A549 (cell line): ENCODE measurements around the gene BCDIN3D. TPM values are rescaled to one million over a fixed set of nuclear protein-coding genes. Genes with fewer than 3 reads are reported as not detected.

ENCODE experiments used
- ATAC-seq, 2 experiments: fragments of 200-7000 bp in 1 of 2; fragments of >200 bp in 1 of 2; cut with Nextera tagmentation in 1 of 2; cut with Tn5 transposase in 1 of 2; 3 replicates each; pipeline versions ENCODE4 v1.8.0 to v1.9.1; 2018 to 2020; ENCODE audit warnings: mild to moderate bottlenecking in 1 of 2, moderate library complexity in 1 of 2
- CTCF ChIA-PET: fragments of 300-600 bp; sonication (Branson Sonifier 250); formaldehyde crosslinking; extraction: SDS; loops from one replicate; lab custom pipeline; 2021; ENCODE audit warnings: antibody characterized with exemption, inconsistent platforms; lab: Yijun Ruan, JAX
- POLR2A ChIA-PET: fragments of 350-600 bp; formaldehyde crosslinking; extraction: SDS; loops from one replicate; lab custom pipeline; 2021; ENCODE audit warnings: antibody characterized with exemption, inconsistent platforms; lab: Yijun Ruan, JAX
- DNase-seq, 2 experiments: peaks; one replicate each; pipeline versions ENCODE4 v3.0.0 to v3.0.0-alpha.2; 2011 to 2016; ENCODE audit warnings: low read depth in 1 of 2, low spot score in 1 of 2
- FAIRE-seq: peaks from 2 replicates; lab custom pipeline; 2011; peaks lifted over from hg19 to GRCh38; lab: Jason Lieb, UNC
- H3K27ac ChIP-seq, 2 experiments: fragments of >200 bp; sonication (Bioruptor Twin); formaldehyde crosslinking; 3 replicates each; pipeline ENCODE4 v1.5.1; 2016 to 2017
- H3K4me1 ChIP-seq: fragments of >200 bp; sonication (Bioruptor Twin); formaldehyde crosslinking; 3 replicates; pipeline ENCODE4 v1.6.1; 2016
- H3K4me2 ChIP-seq: fragments of >200 bp; sonication (Bioruptor Twin); formaldehyde crosslinking; 3 replicates; pipeline ENCODE4 v1.6.1; 2016
- H3K4me3 ChIP-seq: fragments of >200 bp; sonication (Bioruptor Twin); formaldehyde crosslinking; 3 replicates; pipeline ENCODE4 v1.5.1; 2016
- H3K9me3 ChIP-seq: fragments of >200 bp; sonication (Bioruptor Twin); formaldehyde crosslinking; 3 replicates; pipeline ENCODE4 v1.6.1; 2016
- BHLHE40 ChIP-seq: IDR thresholded peaks from 2 replicates; pipeline ENCODE4 v1.6.1; 2012; ENCODE audit warnings: low read depth, low read length, inconsistent platforms
- CEBPB ChIP-seq, 2 experiments: fragments of >200 bp in 1 of 2; sonication (Bioruptor Twin) in 1 of 2; formaldehyde crosslinking in 1 of 2; IDR thresholded peaks; 2 replicates each; pipeline ENCODE4 v1.6.1; 2012 to 2016
- CTCF ChIP-seq: fragments of >200 bp; sonication (Bioruptor Twin); formaldehyde crosslinking; IDR thresholded peaks from 3 replicates; pipeline ENCODE4 v1.5.1; 2016
- E2F6 ChIP-seq: IDR thresholded peaks from 2 replicates; pipeline ENCODE4 v1.6.1; 2012; ENCODE audit warnings: low read depth, borderline replicate concordance
- ELK1 ChIP-seq: fragments of 150-350 bp; IDR thresholded peaks from 2 replicates; pipeline ENCODE4 v1.6.1; 2014; ENCODE audit warnings: low read depth, mild to moderate bottlenecking, low read length
- ESRRA ChIP-seq: fragments of 150-350 bp; IDR thresholded peaks from 2 replicates; pipeline ENCODE4 v1.6.1; 2014; ENCODE audit warnings: mild to moderate bottlenecking, low read length, borderline replicate concordance
- FOSB ChIP-seq: fragments of 250-450 bp; sonication (Bioruptor Pico); IDR thresholded peaks from 2 replicates; pipeline ENCODE4 v1.5.0; 2020; ENCODE audit warnings: mild to moderate bottlenecking, moderate library complexity
- FOXS1 ChIP-seq: fragments of 250-450 bp; sonication (Bioruptor Pico); IDR thresholded peaks from 2 replicates; pipeline ENCODE4 v1.5.0; 2020; ENCODE audit warnings: mild to moderate bottlenecking, moderate library complexity
- HDAC2 ChIP-seq: fragments of 200-600 bp; sonication (generic); IDR thresholded peaks from 2 replicates; pipeline ENCODE4 v1.6.1; 2016
- HES2 ChIP-seq: fragments of >200 bp; sonication (Bioruptor Twin); formaldehyde crosslinking; IDR thresholded peaks from 2 replicates; pipeline ENCODE4 v1.6.1; 2016
- HMGXB4 ChIP-seq: fragments of 250-450 bp; sonication (Bioruptor Pico); IDR thresholded peaks from 2 replicates; pipeline ENCODE4 v1.5.0; 2021; ENCODE audit warnings: mild to moderate bottlenecking, moderate library complexity, borderline replicate concordance
- HOXB13 ChIP-seq: fragments of 250-450 bp; sonication (Bioruptor Pico); IDR thresholded peaks from 2 replicates; pipeline ENCODE4 v1.5.0; 2020; ENCODE audit warnings: low read depth, mild to moderate bottlenecking, moderate library complexity
- JUN ChIP-seq, 2 experiments: fragments of >200 bp; sonication (Bioruptor Twin); formaldehyde crosslinking; IDR thresholded peaks; 2 replicates in 1 of 2; 3 replicates in 1 of 2; pipeline ENCODE4 v1.6.1; 2016 to 2017
- JUNB ChIP-seq: fragments of >200 bp; sonication (Bioruptor Twin); formaldehyde crosslinking; IDR thresholded peaks from 2 replicates; pipeline ENCODE4 v1.6.1; 2016
- MYC ChIP-seq: IDR thresholded peaks from 2 replicates; pipeline ENCODE4 v1.6.1; 2012; ENCODE audit warnings: mild to moderate bottlenecking, inconsistent platforms, low read length, improper control_type of control experiment, borderline replicate concordance
- PBX3 ChIP-seq: IDR thresholded peaks from 2 replicates; pipeline ENCODE4 v1.6.1; 2012
- PHF8 ChIP-seq: fragments of 200-600 bp; sonication (generic); IDR thresholded peaks from 2 replicates; pipeline ENCODE4 v1.6.1; 2016; ENCODE audit warnings: low read depth, mild to moderate bottlenecking, antibody characterized with exemption, moderate library complexity, borderline replicate concordance
- POLR2AphosphoS2 ChIP-seq: conservative IDR thresholded peaks from 2 replicates; pipeline ENCODE4 v1.6.1; 2012; ENCODE audit warnings: low read length, improper control_type of control experiment, inconsistent platforms
- RAD21 ChIP-seq, 2 experiments: fragments of >200 bp in 1 of 2; sonication (Bioruptor Twin) in 1 of 2; formaldehyde crosslinking in 1 of 2; IDR thresholded peaks in 1 of 2; conservative IDR thresholded peaks in 1 of 2; 2 replicates in 1 of 2; 3 replicates in 1 of 2; pipeline ENCODE4 v1.6.1; 2012 to 2018; ENCODE audit warnings: inconsistent platforms in 1 of 2
- RARB ChIP-seq: fragments of 250-450 bp; sonication (Bioruptor Pico); IDR thresholded peaks from 2 replicates; pipeline ENCODE4 v1.8.0; 2021; ENCODE audit warnings: mild to moderate bottlenecking, moderate library complexity
- RCOR1 ChIP-seq: fragments of 150-350 bp; IDR thresholded peaks from 2 replicates; pipeline ENCODE4 v1.6.1; 2014; ENCODE audit warnings: antibody characterized with exemption, low read length, low read depth
- SMC3 ChIP-seq: fragments of >200 bp; sonication (Bioruptor Twin); formaldehyde crosslinking; IDR thresholded peaks from 3 replicates; pipeline ENCODE4 v1.6.1; 2018; ENCODE audit warnings: inconsistent platforms
- TP53 ChIP-seq: fragments of 250-450 bp; sonication (Bioruptor Pico); IDR thresholded peaks from 2 replicates; pipeline ENCODE4 v1.5.0; 2021; ENCODE audit warnings: mild to moderate bottlenecking, moderate library complexity
- ZNF302 ChIP-seq: fragments of 250-450 bp; sonication (Bioruptor Pico); IDR thresholded peaks from 2 replicates; pipeline ENCODE4 v1.9.0; 2021; ENCODE audit warnings: inconsistent platforms, mild to moderate bottlenecking, moderate library complexity
- WGBS: methylation state at CpG from one replicate; pipeline ENCODE4 v1.1.6; 2017; ENCODE audit errors: missing lambda C conversion rate; 5-methylcytosine and 5-hydroxymethylcytosine counted together
- polyA plus RNA-seq, 4 experiments: library from polyadenylated mRNA; depleted of rRNA in 3 of 4; stranded (reverse); fragments of >200 nt; fragmentation: RNase III in 1 of 4; extraction: RNeasy Plus Mini Kit Qiagen cat#74134 plus additional on column Dnase treatment in 1 of 4; gene quantifications; 2 replicates in 3 of 4; 3 replicates in 1 of 4; pipeline ENCODE4 v1.2.3, GENCODE V29; 2011 to 2017

Gene BCDIN3D
- polyA plus RNA-seq, 2 of the 4 experiments (the other 2 are of a cell fraction), result 4.2 to 5.8 TPM

GRCh38 chr12:49801141-49802063 lies 41.5 kb downstream of the BCDIN3D start (continued):
- TF ChIP-seq FOSB (CRISPR knock-in tag) (no peak), BHLHE40 (no peak), POLR2AphosphoS2 (no peak), HOXB13 (CRISPR knock-in tag) (no peak), CEBPB (IDR thresholded peaks at IDR 0.05) (no peak), RARB (CRISPR knock-in tag) (no peak), TP53 (CRISPR knock-in tag) (no peak), JUN (IDR thresholded peaks at IDR 0.05) (no peak)

GRCh38 chr12:49800421-49801140 lies 42.3 kb downstream of the BCDIN3D start:
- ATAC-seq, result no peak
- 0 out of 3 replicates have a peak, but pooled peaks cover 6% of the 10 kb centered on the region for H3K4me1 ChIP-seq
- TF ChIP-seq HDAC2 (no peak), ESRRA (no peak), ELK1 (no peak), SMC3 (no peak), PHF8 (no peak), MYC (no peak), JUNB (no peak), FOXS1 (CRISPR knock-in tag) (no peak), RAD21 (conservative IDR thresholded peaks at IDR 0.05 in 1 of 2, IDR thresholded peaks at IDR 0.05 in 1 of 2) (no peak), HOXB13 (CRISPR knock-in tag) (no peak), E2F6 (no peak), ZNF302 (no peak), RCOR1 (no peak), CTCF (no peak), RARB (CRISPR knock-in tag) (no peak), CEBPB (IDR thresholded peaks at IDR 0.05) (no peak), PBX3 (no peak), HES2 (no peak), HMGXB4 (CRISPR knock-in tag) (no peak)
- DNase-seq, result no peak
- H3K27ac ChIP-seq, result peak overlapping the region in 1 of 2 experiments; percentile 66; a peak in 3 of 6 replicates
- H3K4me3 ChIP-seq, result no peak overlapping the region
- ChIA-PET POLR2A (no interaction called here), CTCF (interaction anchor here (0.8 to 8.1 kb wide), 6 partner anchors 10 to 269 kb away, joined by 3 to 43 read pairs (median 4); no protein-coding TSS in a partner anchor)
- no peak overlapping the region for H3K4me2 ChIP-seq
- H3K9me3 ChIP-seq, result no peaks in the 10 kb centered on the region
- 82% methylated on average over 11 of the region's 11 CpGs for WGBS
- no peak for FAIRE-seq
